Neutrophil (primary cell): ENCODE measurements around the gene GTSF1L.

Experiments used
- H3K27ac ChIP-seq: fragments of 200-600 bp; sonication (generic); 2 replicates; pipeline ENCODE4 v1.5.1; 2016; ENCODE audit warnings: mild to moderate bottlenecking, moderate library complexity
- H3K27me3 ChIP-seq: fragments of 200-600 bp; sonication (generic); 2 replicates; pipeline ENCODE4 v1.6.0; 2016; ENCODE audit warnings: mild to moderate bottlenecking
- H3K36me3 ChIP-seq: fragments of 200-600 bp; sonication (generic); 2 replicates; pipeline ENCODE4 v1.5.1; 2017
- H3K4me1 ChIP-seq, 2 experiments: fragments of 200-600 bp in 1 of 2; sonication (generic) in 1 of 2; 1 replicate in 1 of 2; 2 replicates in 1 of 2; pipeline versions ENCODE4 v1.5.1 to v1.6.1; 2013 to 2016; ENCODE audit warnings: low read depth in 1 of 2, low read length in 1 of 2, mild to moderate bottlenecking in 1 of 2, moderate library complexity in 1 of 2; ENCODE audit not compliant: control insufficient read depth in 1 of 2, insufficient read depth in 1 of 2
- H3K4me3 ChIP-seq, 2 experiments: fragments of 200-600 bp in 1 of 2; sonication (generic) in 1 of 2; 1 replicate in 1 of 2; 2 replicates in 1 of 2; pipeline ENCODE4 v1.5.1; 2013 to 2016; ENCODE audit warnings: low read depth in 1 of 2, low read length in 1 of 2, mild to moderate bottlenecking in 1 of 2, moderate library complexity in 1 of 2
- H3K9me3 ChIP-seq: fragments of 200-600 bp; sonication (generic); 2 replicates; pipeline ENCODE4 v1.5.1; 2016
- CTCF ChIP-seq: fragments of 200-600 bp; sonication (generic); IDR thresholded peaks from 2 replicates; pipeline ENCODE4 v1.5.1; 2016; ENCODE audit warnings: antibody characterized with exemption

Gene GTSF1L

GRCh38 chr20:43691928-43692524, 34.8 kb downstream of the GTSF1L start:
- Histone ChIP-seq H3K9me3 (no peaks in the 10 kb centered on the region), H3K36me3 (peaks cover 19% of the 10 kb centered on the region), H3K4me1 (no peaks in the 10 kb centered on the region), H3K27ac (no peak overlapping the region), H3K27me3 (no peaks in the 10 kb centered on the region), H3K4me3 (no peak overlapping the region)
- no peak for TF ChIP-seq CTCF

DNA sequence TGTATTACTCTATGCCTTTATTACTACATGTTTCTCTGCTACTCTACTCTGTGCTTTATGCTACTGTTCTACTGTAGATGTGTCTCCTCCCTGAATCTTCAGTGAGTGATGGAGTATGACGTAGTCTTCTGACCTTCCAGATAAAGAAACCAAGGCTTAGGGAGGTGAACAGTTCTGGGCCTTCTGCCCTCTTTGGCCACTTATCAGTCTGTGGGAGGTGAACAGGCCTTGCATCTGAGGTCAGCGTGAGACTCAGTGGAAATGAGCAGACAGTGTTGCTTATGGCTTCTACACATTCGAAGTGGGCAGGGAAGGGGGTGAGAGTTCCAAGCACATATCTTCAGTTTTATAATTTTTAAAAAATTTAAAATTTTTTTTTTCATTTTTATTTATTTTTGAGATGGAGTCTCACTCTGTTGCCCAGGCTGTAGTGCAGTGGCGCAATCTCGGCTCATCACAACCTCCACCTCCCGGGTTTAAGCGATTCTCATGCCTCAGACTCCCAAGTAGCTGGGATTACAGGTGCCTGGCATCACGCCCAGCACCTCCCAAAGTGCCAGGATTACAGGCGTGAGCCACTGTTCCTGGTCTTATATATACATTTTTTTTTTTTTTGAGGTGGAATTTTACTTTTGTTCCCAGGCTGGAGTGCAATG, 35.7 kb downstream of the GTSF1L start:
- no peak overlapping the region for H3K27ac ChIP-seq
- no peak overlapping the region for H3K4me3 ChIP-seq
- H3K36me3 ChIP-seq: peaks cover 28% of the 10 kb centered on the region
- no peaks in the 10 kb centered on the region for H3K9me3 ChIP-seq
- H3K4me1 ChIP-seq: no peaks in the 10 kb centered on the region
- no peaks in the 10 kb centered on the region for H3K27me3 ChIP-seq
- TF ChIP-seq CTCF: no peak

DNA sequence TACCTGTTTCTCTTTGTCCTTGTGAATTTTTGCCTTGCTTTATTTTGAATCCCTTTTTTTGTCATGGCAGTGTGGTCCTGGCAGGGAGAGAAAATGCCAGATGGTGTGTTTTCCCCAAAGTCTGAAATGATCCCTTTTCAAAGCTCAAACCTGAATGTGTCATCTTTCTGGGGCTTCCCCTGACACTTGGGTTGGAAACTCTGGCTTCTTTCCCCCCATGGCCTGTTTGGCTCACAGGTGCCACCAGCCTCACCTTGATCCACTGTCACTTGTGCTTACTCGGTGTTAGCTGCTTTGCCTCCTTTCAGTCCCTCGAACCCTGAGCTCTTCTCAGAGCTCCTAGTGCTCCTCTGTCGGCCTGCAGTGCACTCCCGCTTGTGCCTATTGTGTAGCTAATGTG, 37.6 kb downstream of the GTSF1L start:
- Histone ChIP-seq H3K36me3 (peaks cover 23% of the 10 kb centered on the region), H3K27me3 (no peaks in the 10 kb centered on the region), H3K4me1 (no peaks in the 10 kb centered on the region), H3K9me3 (no peaks in the 10 kb centered on the region), H3K4me3 (no peak overlapping the region), H3K27ac (no peak overlapping the region)
- no peak for TF ChIP-seq CTCF

GRCh38 chr20:43686820-43687219, 40.0 kb downstream of the GTSF1L start:
- Histone ChIP-seq H3K36me3 (peaks cover 30% of the 10 kb centered on the region), H3K4me3 (no peak overlapping the region), H3K9me3 (no peaks in the 10 kb centered on the region), H3K27ac (no peak overlapping the region), H3K27me3 (no peaks in the 10 kb centered on the region), H3K4me1 (no peaks in the 10 kb centered on the region)
- no peak for TF ChIP-seq CTCF

DNA sequence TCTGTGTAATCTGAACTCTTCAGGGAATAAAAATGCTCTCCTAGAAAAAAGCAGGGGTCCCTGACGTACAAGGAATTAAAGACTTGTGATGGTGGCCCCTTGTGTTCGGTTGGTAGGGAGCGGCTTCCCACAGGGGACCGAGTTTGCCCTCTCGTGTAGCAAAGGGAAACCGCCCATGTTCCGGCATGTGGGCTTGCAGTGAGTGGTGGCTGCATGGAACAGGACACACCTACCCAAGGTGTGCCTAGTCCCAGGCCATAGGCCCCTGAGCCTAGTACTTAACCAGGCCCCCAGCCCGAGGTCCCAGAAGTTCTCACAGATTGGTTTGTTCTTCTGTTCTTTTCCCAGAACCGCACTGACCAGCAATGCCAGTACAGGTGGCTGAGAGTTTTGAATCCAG, 44.4 kb downstream of the GTSF1L start:
- no peaks in the 10 kb centered on the region for H3K27me3 ChIP-seq
- H3K4me3 ChIP-seq: no peak overlapping the region
- peaks cover 19% of the 10 kb centered on the region for H3K36me3 ChIP-seq
- no peak overlapping the region for H3K27ac ChIP-seq
- H3K4me1 ChIP-seq: no peaks in the 10 kb centered on the region
- TF ChIP-seq CTCF: no peak
- no peaks in the 10 kb centered on the region for H3K9me3 ChIP-seq
